SK-N-SH treated with all-trans-retinoic acid at 6 μM for 48 hours (cell line): ENCODE results near the gene DSCAM.
"Not testable (repeated sequence)": the region's sequence is repeated elsewhere in the genome, so short reads cannot be mapped to it uniquely, and the experiment has no call there.

Experiments used
- ATAC-seq: fragments of 200-7000 bp; cut with Tn5 transposase; 3 replicates; pipeline ENCODE4 v1.9.1; 2020; ENCODE audit warnings: mild to moderate bottlenecking, moderate library complexity
- ARNTL ChIP-seq: fragments of 450-650 bp; formaldehyde crosslinking; IDR thresholded peaks from 2 replicates; pipeline ENCODE4 v1.5.0; 2020; ENCODE audit warnings: low read depth, mild to moderate bottlenecking, moderate library complexity, borderline replicate concordance
- CSDC2 ChIP-seq: fragments of 250-450 bp; sonication (Bioruptor Pico); IDR thresholded peaks from 2 replicates; pipeline ENCODE4 v1.5.0; 2020; ENCODE audit warnings: mild to moderate bottlenecking, moderate library complexity
- ESRRG ChIP-seq: fragments of 250-450 bp; sonication (Bioruptor Pico); IDR thresholded peaks from 2 replicates; pipeline ENCODE4 v1.6.1; 2021; ENCODE audit warnings: mild to moderate bottlenecking
- GLIS3 ChIP-seq: fragments of 250-450 bp; sonication (Bioruptor Pico); IDR thresholded peaks from 2 replicates; pipeline ENCODE4 v1.5.0; 2020; ENCODE audit warnings: mild to moderate bottlenecking, moderate library complexity
- ISL1 ChIP-seq: fragments of 250-450 bp; sonication (Bioruptor Pico); IDR thresholded peaks from 2 replicates; pipeline ENCODE4 v2.1.2; 2022; ENCODE audit warnings: mild to moderate bottlenecking, moderate library complexity
- PPARA ChIP-seq: fragments of 250-450 bp; sonication (Bioruptor Pico); IDR thresholded peaks from 2 replicates; pipeline ENCODE4 v1.5.0; 2020; ENCODE audit warnings: mild to moderate bottlenecking, borderline replicate concordance
- RARB ChIP-seq: fragments of 250-450 bp; sonication (Bioruptor Pico); IDR thresholded peaks from 2 replicates; pipeline ENCODE4 v1.8.0; 2021; ENCODE audit warnings: mild to moderate bottlenecking, moderate library complexity
- SNAI2 ChIP-seq: fragments of 250-450 bp; sonication (Bioruptor Pico); IDR thresholded peaks from 2 replicates; pipeline ENCODE4 v1.5.0; 2020; ENCODE audit warnings: mild to moderate bottlenecking, moderate library complexity
- TOX ChIP-seq: fragments of 250-450 bp; sonication (Bioruptor Pico); IDR thresholded peaks from 2 replicates; pipeline ENCODE4 v1.8.0; 2021; ENCODE audit warnings: mild to moderate bottlenecking, moderate library complexity, borderline replicate concordance
- ZC3H10 ChIP-seq: fragments of 250-450 bp; sonication (Bioruptor Pico); IDR thresholded peaks from 2 replicates; pipeline ENCODE4 v1.5.1; 2021; ENCODE audit warnings: mild to moderate bottlenecking, moderate library complexity
- ZFP3 ChIP-seq: fragments of 250-450 bp; sonication (Bioruptor Pico); IDR thresholded peaks from 2 replicates; pipeline ENCODE4 v1.5.0; 2020; ENCODE audit warnings: mild to moderate bottlenecking, moderate library complexity
- ZFP30 ChIP-seq: fragments of 450-650 bp; formaldehyde crosslinking; IDR thresholded peaks from 2 replicates; pipeline ENCODE4 v1.5.0; 2022; ENCODE audit warnings: mild to moderate bottlenecking, moderate library complexity
- ZNF565 ChIP-seq: fragments of 450-650 bp; formaldehyde crosslinking; conservative IDR thresholded peaks from 2 replicates; pipeline ENCODE4 v1.5.0; 2020; ENCODE audit warnings: low read depth, mild to moderate bottlenecking, moderate library complexity
- ZNF70 ChIP-seq: fragments of 450-650 bp; formaldehyde crosslinking; IDR thresholded peaks from 2 replicates; pipeline ENCODE4 v1.5.0; 2020; ENCODE audit warnings: mild to moderate bottlenecking, moderate library complexity
- ZNF8 ChIP-seq: fragments of 450-650 bp; formaldehyde crosslinking; IDR thresholded peaks from 2 replicates; pipeline ENCODE4 v1.5.0; 2020; ENCODE audit warnings: mild to moderate bottlenecking, moderate library complexity
- TF ChIP-seq, protein P1 (sequence below): fragments of 250-450 bp; sonication (Bioruptor Pico); IDR thresholded peaks from 2 replicates; pipeline ENCODE4 v1.5.0; 2020; ENCODE audit warnings: mild to moderate bottlenecking, moderate library complexity
- TF ChIP-seq, protein P2 (sequence below): fragments of 250-450 bp; sonication (Bioruptor Pico); IDR thresholded peaks from 2 replicates; pipeline ENCODE4 v1.8.0; 2021; ENCODE audit warnings: low read depth, mild to moderate bottlenecking, moderate library complexity, borderline replicate concordance
- TF ChIP-seq, protein P3 (sequence below): fragments of 250-450 bp; sonication (Bioruptor Pico); IDR thresholded peaks from 2 replicates; pipeline ENCODE4 v1.8.0; 2020; ENCODE audit warnings: mild to moderate bottlenecking, moderate library complexity, borderline replicate concordance
- TF ChIP-seq, protein P4 (sequence below): fragments of 250-450 bp; sonication (Bioruptor Pico); IDR thresholded peaks from 2 replicates; pipeline ENCODE4 v1.5.1; 2020; ENCODE audit warnings: low read depth, mild to moderate bottlenecking, moderate library complexity
- TF ChIP-seq, protein P5 (sequence below): fragments of 250-450 bp; sonication (Bioruptor Pico); IDR thresholded peaks from 2 replicates; pipeline ENCODE4 v1.5.1; 2021; ENCODE audit warnings: mild to moderate bottlenecking, moderate library complexity

DSCAM gene

DNA sequence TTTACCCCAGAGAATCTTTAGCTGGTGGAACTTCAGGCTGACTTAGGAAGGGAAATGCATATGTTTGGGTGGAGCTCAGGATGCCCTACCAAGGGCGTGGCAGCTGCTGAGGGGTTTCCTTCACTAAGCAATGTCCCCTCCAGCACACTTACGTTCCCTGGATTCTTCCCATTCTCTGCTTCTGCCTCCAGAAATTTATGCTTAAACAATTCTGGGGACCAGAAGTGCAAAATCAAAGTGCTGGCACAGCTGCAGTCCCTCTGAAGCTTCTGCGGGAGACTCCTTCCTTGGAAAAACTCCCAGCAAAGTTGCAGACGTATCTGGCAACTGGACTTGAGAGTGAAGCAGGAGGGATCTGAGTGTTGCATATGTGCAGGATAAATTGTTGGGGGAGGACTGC is 576.9 kb downstream of the DSCAM start:
- no peak for ATAC-seq

DNA sequence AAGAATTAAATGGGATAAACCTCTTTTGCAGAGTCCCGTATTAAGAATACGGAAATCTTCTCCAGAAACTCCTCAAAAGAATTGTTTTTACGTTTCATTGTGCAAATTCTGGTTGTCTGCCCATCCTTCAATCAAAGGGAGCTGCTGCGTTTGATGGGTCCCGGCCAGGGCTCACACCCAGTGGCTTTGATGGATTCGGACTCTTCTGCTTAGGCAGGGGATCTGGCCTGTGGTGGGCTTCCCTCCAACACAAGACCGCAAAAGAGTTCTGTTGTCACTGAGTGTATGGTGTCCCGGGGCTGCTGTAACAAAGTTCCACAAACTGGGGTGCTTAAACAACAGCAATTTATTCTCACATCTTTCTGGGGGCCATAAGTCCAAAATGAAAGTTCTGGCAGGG is 577.7 kb downstream of the DSCAM start:
- TF ChIP-seq, protein P1, sequence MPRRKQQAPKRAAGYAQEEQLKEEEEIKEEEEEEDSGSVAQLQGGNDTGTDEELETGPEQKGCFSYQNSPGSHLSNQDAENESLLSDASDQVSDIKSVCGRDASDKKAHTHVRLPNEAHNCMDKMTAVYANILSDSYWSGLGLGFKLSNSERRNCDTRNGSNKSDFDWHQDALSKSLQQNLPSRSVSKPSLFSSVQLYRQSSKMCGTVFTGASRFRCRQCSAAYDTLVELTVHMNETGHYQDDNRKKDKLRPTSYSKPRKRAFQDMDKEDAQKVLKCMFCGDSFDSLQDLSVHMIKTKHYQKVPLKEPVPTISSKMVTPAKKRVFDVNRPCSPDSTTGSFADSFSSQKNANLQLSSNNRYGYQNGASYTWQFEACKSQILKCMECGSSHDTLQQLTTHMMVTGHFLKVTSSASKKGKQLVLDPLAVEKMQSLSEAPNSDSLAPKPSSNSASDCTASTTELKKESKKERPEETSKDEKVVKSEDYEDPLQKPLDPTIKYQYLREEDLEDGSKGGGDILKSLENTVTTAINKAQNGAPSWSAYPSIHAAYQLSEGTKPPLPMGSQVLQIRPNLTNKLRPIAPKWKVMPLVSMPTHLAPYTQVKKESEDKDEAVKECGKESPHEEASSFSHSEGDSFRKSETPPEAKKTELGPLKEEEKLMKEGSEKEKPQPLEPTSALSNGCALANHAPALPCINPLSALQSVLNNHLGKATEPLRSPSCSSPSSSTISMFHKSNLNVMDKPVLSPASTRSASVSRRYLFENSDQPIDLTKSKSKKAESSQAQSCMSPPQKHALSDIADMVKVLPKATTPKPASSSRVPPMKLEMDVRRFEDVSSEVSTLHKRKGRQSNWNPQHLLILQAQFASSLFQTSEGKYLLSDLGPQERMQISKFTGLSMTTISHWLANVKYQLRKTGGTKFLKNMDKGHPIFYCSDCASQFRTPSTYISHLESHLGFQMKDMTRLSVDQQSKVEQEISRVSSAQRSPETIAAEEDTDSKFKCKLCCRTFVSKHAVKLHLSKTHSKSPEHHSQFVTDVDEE (CRISPR knock-in tag): no peak
- no peak for TF ChIP-seq GLIS3
- TF ChIP-seq, protein P2, sequence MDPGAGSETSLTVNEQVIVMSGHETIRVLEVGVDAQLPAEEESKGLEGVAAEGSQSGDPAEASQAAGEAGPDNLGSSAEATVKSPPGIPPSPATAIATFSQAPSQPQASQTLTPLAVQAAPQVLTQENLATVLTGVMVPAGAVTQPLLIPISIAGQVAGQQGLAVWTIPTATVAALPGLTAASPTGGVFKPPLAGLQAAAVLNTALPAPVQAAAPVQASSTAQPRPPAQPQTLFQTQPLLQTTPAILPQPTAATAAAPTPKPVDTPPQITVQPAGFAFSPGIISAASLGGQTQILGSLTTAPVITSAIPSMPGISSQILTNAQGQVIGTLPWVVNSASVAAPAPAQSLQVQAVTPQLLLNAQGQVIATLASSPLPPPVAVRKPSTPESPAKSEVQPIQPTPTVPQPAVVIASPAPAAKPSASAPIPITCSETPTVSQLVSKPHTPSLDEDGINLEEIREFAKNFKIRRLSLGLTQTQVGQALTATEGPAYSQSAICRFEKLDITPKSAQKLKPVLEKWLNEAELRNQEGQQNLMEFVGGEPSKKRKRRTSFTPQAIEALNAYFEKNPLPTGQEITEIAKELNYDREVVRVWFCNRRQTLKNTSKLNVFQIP (CRISPR knock-in tag): no peak
- TF ChIP-seq TOX (CRISPR knock-in tag): no peak
- TF ChIP-seq ZFP3 (CRISPR knock-in tag): no peak
- TF ChIP-seq CSDC2 (CRISPR knock-in tag): no peak
- no peak for ATAC-seq

More for the DNA sequence above, 576.9 kb downstream of the DSCAM start:
- TF ChIP-seq ZFP30 (CRISPR knock-in tag) (no peak), ARNTL (CRISPR knock-in tag) (no peak), ISL1 (no peak), ZC3H10 (CRISPR knock-in tag) (no peak), ESRRG (CRISPR knock-in tag) (no peak), ZNF565 (CRISPR knock-in tag) (no peak), ZNF70 (CRISPR knock-in tag) (no peak), ZNF8 (CRISPR knock-in tag) (no peak), GLIS3 (no peak), SNAI2 (CRISPR knock-in tag) (no peak), PPARA (CRISPR knock-in tag) (no peak), CSDC2 (CRISPR knock-in tag) (no peak), RARB (CRISPR knock-in tag) (no peak)
- TF ChIP-seq, protein P2 (CRISPR knock-in tag): no peak
- TF ChIP-seq, protein P3, sequence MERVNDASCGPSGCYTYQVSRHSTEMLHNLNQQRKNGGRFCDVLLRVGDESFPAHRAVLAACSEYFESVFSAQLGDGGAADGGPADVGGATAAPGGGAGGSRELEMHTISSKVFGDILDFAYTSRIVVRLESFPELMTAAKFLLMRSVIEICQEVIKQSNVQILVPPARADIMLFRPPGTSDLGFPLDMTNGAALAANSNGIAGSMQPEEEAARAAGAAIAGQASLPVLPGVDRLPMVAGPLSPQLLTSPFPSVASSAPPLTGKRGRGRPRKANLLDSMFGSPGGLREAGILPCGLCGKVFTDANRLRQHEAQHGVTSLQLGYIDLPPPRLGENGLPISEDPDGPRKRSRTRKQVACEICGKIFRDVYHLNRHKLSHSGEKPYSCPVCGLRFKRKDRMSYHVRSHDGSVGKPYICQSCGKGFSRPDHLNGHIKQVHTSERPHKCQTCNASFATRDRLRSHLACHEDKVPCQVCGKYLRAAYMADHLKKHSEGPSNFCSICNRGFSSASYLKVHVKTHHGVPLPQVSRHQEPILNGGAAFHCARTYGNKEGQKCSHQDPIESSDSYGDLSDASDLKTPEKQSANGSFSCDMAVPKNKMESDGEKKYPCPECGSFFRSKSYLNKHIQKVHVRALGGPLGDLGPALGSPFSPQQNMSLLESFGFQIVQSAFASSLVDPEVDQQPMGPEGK: no peak
- TF ChIP-seq, protein P4, sequence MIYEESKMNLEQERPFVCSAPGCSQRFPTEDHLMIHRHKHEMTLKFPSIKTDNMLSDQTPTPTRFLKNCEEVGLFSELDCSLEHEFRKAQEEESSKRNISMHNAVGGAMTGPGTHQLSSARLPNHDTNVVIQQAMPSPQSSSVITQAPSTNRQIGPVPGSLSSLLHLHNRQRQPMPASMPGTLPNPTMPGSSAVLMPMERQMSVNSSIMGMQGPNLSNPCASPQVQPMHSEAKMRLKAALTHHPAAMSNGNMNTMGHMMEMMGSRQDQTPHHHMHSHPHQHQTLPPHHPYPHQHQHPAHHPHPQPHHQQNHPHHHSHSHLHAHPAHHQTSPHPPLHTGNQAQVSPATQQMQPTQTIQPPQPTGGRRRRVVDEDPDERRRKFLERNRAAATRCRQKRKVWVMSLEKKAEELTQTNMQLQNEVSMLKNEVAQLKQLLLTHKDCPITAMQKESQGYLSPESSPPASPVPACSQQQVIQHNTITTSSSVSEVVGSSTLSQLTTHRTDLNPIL (CRISPR knock-in tag): no peak
- TF ChIP-seq, protein P5, sequence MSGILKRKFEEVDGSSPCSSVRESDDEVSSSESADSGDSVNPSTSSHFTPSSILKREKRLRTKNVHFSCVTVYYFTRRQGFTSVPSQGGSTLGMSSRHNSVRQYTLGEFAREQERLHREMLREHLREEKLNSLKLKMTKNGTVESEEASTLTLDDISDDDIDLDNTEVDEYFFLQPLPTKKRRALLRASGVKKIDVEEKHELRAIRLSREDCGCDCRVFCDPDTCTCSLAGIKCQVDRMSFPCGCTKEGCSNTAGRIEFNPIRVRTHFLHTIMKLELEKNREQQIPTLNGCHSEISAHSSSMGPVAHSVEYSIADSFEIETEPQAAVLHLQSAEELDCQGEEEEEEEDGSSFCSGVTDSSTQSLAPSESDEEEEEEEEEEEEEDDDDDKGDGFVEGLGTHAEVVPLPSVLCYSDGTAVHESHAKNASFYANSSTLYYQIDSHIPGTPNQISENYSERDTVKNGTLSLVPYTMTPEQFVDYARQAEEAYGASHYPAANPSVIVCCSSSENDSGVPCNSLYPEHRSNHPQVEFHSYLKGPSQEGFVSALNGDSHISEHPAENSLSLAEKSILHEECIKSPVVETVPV (CRISPR knock-in tag): no peak

DNA sequence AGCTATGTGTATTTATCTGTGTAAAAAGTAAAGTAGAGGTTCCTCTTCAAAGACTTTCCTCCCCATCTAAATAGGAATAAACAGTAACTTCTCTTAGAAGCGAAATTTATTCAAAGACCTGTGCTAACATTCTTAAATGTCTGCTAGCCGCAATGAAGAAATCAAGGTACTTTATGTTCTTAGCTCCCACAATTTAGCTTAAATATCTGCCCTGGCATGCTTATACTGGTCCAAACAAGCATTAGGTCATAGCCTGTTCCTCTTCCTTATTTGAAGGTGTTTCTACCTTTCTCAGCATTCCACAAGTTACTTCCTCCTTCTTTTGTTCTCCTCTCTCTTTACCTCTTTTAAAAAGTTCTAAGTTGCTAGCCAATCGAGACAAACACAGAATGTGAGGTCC is 588.5 kb downstream of the DSCAM start:
- not testable (repeated sequence) for ATAC-seq
